Measurements from ENCODE around the gene PHYH.
"Not testable (repeated sequence)": the region's sequence is repeated elsewhere in the genome, so short reads cannot be mapped to it uniquely, and the experiment has no call there.

The PHYH gene

DNA sequence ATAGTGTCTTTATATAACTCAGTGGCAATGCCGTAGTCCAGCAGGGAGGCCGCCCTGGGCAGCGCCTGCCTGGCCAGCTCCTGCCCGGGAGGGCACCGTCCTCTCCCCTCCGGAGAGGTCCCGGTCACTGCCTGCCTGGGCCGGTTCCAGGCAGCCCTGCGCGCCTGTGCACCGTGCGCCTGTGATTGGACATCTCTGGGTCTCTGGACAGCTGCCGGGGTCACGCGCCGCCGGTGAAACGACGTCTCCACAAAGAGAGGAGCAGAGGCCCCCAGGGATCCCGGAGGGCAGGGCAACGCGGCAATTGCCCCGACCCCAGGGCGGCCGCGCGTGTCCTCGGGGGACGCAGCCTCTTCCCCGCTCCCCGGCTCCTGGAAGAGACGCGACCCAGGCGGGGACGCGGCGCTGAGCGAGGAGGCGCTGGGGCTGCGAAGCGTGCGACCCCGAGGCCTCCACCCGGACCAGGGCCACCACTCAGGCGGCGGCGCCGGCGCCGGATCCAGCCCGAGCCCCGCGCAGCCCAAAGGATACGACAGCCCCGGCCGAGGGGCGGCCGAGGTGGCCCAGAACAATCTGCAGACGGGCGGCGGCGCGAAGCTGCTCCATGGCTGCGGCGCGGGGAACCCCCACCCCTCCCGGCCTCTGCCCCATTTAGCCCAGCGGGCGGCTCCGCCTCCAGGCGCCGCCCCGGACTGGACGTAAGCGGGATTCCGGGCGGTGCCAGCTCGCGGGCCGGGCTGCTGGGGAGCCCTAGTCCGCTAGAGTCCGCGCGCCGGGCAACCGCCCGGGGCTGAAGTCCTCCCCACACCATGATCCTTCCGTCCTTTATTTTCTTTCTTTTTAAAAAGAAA is at the start of gene PHYH:
Gene PHYH (minus strand): TSS at position 628 of the 851 bp plus-strand sequence. CDS start 22 bp downstream, at position 606.
- DNase-seq = no peak

DNA sequence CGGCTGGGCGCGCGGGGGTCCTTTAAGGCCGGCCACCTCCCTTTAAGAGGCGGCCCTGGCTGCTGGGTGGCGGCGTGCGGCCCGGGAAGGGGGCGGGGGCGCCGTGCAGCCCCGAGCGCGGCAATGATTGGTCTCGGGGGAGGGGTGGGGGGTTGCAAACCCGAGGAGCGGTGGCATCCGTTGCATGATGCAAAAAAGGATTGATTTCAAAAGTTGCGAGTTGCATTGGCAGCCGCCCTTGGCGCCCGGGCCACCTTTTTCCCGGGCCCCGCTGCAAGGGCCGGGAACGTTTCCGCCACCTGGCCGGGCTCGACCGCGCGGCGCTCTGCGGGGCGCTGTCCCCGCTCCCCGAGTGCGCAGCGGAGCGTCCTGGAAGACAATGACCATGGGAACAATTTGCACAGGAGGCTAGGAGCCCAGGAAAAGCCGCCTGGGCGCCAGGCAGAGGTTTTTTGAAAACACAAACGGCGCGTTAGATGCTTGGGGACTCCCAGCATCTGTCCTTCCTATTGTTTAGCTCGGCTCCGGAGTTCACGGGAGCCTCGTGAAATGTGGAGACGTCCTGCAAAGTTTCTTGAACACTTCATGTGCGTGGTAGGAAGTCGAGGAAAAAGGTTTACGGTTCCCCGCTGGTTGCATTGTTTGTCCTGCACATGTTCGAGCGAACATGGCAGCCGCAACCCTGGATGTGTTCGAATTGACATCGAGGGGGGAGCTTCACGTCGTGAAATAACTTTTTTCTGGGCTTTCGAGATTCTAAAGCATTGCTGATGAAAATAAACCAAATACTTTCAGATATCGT is 48.6 kb upstream of the PHYH start, which contains the start of gene SEPHS1:
Gene SEPHS1 (minus strand): TSS at position 78 of the 802 bp plus-strand sequence. CDS start 3,343 bp downstream, outside the sequence.
- DNase-seq = no peak

DNA sequence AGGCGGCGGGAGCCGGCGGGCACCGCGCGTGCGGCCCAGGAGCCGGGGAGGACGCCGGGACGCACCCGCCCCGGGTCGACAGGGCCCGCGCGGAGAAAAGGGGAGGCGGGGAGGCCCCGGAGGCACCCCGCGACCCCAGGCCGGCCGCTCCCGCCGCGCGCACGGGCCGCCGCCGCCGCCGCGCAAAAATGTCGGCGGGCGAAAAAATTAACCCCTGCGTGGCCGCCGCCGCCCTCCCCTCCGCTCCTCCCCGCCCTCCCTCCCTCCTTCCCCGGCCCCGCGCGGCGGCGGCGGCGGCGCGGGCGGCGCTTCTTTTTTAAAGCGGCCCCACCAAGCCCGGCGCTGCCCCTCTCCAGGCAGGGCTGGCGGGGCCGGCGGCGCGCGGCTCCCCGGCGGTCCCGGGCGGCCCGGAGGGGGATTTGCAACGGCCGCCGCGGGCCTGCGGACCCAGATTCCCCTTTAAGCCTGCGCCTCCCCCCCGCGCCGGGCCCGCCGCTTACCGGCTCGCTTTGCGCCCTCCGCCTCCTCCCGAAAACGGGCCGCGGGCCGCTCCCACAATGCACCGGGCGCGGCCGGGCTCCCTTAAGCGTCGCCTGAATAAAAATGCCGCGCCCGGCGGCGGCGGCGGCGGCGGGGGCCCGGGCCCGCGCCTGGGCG is 47.8 kb upstream of the PHYH start:
- peak; percentile 3 for DNase-seq

DNA sequence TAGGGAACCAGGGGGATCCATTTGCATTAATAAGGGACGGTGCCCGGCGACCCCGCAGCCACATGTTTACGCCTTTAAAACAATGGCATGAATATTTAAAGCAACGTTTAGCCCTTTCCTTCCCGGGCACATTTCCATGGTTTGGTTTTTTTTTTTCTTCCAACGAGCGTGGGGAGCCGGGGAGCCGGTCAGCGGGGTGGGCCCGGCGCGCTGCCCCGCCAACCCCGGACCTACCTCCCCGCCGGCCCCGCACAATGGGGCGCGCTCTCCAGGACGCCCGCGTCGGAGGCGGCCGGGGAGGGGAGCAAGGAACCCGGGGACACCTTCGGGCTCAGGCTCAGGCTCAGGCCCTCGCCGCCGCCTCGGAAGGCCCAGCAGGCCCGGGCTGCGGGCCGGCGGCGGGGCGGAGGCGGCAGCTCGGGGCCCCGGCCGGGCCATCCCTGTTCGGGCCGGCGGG is 47.2 kb upstream of the PHYH start:
- no peak for DNase-seq

DNA sequence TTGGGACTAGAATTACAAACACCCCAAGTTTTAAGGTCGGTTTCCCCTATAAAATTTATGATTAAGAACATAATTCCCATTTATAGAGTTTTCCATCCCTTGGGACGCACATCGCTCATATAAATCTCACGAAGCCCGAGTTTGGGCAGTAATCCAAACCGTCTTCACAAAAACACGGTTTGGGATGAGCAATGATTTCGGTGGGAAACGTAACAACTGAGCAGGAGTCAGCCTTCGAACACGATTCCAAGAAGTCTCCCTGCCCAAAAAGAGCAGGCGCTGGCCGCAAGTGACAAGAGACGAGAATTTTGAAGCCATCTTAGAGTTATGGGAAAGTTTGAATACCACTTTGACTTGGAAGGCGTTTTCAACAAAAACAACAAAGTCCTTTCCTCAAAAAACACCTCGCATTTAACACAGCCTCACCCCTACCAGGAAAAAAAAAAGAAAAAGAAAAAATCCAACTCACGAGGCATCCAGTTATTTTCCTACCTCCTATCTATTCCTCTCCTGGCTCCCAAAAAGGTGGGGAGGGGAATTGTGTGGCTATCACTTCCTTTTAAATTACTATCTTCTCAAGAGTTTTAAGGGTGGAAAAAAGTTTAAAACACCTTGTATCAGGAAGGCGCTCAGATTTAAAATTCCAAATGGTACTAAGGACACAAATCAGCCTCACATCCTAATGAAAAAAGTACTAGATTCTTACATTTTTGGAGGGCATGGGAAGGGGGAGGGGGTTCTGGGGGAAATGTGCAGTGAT is 46.6 kb upstream of the PHYH start:
- no peak for DNase-seq

DNA sequence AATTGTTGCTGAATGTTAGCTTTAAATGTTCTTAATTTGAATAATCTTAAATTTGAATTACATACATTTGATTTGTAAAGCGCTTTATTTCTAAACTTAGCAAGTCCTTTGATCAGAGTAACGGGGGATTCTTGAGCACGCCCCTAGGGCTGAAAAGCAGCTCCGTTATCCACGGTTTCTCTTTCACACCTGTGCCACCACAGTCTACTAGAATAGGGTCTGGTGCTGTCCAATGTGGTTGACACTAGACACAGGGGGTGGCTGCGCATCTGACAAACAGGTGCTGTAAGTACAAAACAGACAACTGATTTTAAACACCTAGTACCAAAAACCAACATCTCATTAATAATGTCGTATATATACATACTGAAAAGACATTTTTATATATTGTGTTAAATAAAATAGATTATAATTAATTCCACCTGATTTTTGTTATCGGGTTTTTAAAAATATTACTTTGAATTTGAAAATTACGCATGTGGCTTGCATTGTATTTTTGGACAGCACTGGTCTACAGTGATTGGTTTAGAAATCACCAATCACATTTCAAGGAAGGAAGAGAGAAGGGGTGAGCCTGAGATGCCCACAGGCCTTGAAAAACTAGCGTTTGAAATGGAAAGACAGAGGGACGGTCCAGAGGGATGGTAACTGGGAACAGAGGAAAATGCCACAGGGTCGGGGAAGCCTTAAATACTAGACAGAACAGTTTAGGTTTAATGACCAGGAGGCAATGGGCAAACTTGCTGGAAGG is 40.9 kb upstream of the PHYH start:
- no peak for DNase-seq

DNA sequence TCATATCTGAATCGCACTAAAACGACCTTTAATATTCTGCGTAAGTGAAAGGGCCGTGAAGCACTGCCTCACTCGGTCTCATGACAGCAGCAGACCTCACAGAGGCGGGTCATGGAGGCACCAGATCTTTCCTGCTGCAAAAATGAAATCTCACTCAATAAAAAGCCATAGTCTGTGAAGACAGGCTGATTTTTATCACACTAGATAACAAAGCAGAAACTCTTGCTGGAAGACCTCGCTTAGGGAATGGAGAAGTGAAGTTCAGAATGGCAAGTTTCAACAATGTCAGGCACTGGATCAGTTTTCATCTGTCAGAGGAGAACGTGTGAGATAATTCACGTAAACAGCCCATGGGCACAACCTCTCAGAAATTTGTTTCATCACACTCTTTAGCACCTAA is 40.2 kb upstream of the PHYH start:
- no peak for DNase-seq

DNA sequence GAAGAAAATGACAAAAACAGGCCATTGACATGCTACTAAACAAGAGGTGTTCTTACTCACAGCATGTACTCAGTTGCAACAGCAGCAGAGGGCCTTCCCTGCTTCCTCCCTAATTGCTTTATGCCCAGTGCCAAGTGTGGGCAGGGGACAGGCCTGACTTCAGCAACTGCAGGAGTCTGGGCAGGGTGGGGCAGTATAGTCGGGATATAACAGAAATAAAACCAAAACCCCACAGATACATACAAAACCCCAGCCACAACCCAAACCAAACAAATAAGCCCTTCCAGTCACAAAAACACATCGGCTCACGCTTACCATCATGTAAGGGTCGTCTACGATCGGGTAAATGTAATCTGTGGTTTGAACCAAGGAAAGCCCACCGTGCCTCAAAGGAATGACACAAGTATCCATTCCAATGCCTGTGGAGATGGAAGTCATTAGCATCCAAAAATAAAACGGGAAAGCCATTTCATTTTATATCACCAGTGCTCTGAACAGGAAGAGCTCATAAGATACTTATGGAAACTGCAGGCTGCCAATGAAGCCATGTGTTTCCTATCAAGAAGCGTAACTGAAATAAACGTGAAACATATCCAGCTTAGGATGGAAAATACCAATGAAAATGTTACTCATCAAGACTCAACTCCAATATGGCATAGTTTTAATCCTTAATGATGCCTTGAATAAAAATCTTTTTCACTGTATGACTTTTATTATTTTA is 38.7 kb upstream of the PHYH start:
- no peak for DNase-seq

DNA sequence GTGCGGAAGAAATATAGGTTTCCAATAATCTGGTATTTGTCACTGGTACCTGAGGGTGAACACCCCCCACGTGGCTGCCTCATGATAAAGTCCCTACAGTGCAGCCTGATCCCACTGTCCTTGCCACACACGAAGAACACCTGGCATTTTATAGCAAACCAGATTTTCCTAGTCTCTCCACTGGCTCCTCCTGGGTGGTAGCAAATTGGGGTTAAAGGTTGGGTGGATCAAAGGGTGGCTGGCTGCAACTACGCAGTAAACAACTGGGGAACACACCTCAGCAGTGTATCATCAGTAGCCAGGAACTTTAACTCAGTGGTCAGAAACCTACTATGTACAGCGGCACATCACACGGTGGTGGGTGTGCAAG is 37.9 kb upstream of the PHYH start:
- no peak for DNase-seq

DNA sequence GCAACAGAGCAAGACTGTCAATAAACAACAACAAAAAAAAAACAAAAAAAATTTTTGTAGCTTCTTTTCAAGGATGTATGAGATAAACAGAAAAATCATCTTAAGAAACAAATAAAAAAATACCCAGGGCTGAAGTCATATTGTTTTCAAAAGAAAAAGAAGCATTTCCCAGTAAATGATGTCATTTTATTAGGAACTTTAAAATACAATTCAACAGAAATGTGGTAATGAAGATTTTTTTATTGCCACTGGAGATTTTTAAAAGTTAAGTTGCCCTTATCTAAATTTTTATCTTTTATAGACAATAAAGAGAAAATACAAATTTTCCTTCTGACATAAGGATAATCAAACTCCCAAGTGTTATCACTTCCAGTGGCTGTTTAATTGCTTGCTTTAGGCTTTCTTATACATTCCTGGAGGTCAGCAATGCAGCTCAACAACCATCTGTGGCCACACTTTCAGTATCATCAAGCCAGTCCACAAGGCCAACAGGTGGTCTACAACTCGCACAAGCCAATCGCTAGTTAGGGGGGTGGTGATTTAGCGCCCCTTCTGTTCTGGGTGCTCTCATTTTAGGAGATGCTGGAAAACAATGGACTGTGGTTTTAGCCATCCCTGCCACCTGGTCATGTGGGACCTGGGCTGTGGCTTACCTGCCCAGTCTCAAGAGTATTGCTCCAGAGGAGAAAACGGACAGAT is 37.4 kb upstream of the PHYH start:
- DNase-seq = no peak

DNA sequence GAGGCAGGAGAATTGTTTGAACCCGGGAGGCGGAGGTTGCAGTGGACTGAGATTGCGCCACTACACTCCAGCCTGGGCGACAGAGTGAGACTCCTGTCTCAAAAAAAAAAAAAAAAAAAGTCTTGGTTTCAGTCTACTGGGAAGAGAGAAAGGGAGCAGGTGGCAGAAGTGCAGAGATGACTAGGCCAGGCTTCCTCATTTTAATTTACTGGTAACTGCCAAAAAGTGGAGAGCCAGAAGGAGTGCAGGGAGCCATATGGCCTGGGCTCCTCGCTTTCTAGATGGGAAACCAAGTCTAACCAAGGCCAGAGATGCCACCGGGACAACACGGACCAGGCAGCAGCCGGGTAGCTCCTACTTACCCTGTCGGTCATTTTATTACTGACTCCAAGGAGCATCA is 36.0 kb upstream of the PHYH start:
- DNase-seq = no peak

DNA sequence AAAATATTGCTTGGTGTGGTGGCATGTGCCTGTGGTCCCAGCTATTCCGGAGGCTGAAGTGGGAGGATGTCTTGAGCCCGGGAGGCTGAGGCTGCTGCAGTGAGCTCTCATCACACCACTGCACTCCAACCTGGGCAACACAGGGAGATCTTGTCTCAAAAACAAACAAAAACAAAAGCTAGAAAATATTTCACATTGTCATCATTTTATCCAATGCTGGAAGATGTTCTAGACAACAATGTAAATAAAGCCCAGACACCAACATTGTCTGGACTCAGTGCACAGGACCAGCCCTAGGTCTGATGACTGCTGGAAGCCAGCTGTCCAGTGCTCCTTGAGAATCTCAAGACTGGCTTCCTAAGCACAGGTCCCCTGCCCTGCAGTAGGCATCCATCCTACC is 34.7 kb upstream of the PHYH start:
- DNase-seq = no peak

DNA sequence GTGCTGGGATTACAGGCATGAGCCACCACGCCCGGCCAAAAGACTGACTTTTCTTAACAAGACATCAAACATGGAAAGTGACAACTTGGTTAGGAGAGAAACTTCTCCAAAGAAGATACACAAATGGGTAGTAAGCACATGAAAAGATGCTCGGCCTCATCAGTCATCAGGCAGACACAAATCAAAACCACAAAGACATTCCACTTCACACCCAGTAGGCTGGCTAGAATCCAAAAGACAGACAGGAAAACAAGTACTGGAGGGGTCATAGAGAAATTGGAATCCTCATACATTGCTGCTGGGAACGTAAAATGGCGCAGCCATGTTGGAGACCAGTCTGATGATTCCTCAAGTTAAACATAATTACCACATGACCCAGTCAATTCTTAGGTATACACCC is 31.8 kb upstream of the PHYH start:
- DNase-seq = no peak

DNA sequence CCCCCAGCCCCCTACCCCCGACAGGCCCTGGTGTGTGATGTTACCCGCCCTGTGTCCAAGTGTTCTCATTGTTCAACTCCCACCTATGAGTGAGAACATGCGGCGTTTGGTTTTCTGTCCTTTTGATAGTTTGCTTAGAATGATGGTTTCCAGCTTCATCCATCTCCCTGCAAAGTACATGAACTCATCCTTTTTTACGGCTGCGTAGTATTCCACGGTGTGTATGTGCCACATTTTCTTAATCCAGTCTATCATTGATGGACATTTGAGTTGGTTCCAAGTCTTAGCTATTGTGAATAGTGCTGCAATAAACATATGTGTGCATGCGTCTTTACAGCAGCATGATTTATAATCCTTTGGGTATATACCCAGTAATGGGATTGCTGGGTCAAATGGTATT is 31.1 kb upstream of the PHYH start:
- DNase-seq = not testable (repeated sequence)

DNA sequence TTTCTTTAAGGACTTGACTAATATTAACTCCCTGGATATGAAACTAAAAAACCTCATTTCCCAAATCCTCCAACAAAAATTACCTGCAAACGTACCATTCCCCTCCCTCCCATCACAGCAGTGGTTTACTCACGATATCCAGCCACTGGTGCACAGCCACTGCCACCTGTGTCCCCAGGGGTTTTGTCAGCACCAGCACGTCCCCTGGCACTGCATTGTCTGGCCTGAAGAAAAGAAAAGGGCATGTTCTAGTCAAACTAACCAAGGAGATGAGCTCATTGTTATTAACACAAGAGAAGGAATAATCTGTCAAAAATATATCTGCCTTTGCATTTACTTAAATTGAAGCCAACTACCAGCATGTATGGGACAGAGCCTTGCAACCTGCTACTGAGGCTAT is 29.7 kb upstream of the PHYH start:
- no peak for DNase-seq

DNA sequence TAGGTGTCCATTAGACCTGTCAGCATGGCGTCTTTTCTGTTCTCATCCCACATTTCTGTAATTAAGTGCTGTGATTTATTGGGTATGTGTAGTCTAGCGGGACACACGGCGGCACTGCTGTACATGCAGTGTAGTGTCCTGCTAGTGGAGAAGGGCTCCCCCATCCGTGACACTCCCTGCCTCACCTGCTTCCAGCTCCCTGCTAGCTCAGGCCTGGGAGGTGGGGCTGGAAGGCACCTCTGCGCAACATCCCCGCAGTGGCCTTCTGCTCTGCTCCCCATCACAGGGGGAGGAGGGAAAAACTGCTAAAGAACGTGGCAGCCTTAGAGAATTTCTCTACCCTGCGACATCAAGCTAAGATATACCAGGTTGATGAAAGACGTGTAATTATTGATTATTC is 28.7 kb upstream of the PHYH start:
- DNase-seq = no peak

DNA sequence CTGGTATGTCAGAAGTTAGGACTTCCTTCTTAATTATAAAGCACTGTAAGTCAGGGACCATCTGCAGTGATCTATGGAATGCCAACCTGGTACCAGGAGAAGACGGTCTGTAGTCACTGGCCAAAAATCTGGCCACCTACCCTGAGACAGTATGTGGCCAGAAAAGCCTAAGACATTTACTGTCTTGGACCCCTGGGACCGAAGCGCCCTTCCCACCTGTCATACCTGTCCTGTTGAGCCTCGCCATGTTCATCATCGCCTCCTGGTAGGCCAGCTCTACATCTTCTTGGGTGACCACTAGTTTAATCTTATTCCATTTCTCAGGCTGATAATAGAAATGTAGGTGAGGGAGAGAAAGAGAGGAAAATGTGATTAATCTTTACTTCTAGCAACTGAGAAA is 28.3 kb upstream of the PHYH start:
- no peak for DNase-seq

DNA sequence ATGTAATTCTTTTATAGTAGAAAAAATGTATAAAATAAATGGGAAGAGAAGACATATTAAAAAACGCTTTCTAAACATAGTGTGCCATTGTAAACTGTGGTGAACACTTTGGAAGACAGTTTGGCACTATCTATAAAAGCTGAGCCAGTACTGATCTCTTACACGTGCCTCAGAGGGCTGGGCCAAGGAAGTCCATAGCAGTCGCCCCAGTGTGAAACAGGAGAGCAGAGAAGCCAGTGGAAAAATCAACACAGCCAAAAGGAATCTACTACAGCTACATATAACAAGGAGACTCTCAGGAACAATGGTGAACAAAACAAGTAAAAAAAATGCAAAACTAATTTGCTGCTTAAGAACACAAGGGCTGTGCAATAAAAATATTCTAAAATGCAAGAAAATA is 27.7 kb upstream of the PHYH start:
- no peak for DNase-seq

DNA sequence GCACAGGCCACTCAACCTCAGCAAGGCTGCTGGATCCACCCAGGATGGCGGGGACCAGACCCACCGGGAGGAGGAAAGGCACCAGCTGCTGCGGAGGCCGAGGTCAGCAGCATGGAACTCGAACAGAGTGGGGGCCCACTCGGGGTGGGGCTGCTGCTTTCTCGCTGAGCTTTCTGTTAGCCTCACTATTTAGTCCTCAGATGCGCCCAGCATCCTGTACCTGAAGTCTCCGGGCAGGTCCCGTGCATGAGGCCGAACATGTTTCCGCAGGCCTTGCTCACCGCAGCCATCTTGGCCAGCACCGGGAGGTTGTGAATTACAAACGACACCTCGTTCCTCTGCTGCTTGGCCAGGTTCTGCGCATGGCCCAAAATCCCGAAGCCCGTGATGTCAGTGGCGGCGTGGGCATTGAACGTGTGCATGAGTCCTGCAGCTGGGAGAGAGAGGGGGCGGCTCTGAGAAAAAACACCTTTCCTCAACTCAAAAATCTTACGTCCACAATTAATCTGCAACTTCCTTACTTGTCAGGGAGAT is 22.8 kb upstream of the PHYH start:
- no peak for DNase-seq

DNA sequence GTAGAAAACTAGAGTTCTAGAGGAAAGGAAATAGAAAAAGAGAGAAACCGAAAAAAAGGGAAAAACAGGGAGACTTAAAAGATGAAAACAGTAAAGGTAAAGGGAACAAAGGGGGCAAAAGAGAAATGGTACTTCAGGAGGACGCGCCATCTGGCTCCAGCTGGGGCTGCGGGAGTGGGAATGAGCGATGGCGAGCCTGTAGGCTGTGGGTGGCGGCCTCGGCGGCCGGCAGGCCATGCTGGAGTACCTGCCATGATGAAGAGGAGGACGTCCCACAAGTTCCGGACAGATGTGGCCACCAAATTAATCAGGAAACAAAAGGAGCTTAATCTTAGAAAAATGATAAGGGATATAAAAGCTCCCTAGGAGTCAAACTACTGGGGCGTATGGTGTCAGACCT is 21.7 kb upstream of the PHYH start:
- no peak for DNase-seq
